Measurements from ENCODE around the gene ALG14.

DNA sequence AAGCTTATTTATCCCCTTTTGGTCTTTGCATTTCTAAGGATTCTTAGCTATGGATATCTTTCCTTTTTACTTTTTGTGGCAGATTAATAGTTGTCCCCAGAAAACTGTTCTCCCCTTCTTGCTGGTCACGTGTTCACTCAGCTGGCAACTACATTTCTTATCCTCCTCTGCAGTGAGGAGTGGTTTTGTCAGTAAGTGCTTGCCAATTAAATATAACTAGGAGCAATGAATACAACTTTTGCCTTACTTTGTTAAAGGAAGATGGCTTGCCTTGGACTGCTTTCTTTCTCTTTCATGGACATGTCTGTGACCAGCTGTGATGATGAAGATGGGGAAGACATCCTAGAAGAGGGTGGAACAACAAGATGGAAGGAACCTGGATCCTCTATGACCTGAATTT is 15.6 kb upstream of the ALG14 start:
- TF ChIP-seq POLR2A (IDR thresholded peaks at IDR 0.05; ENCODE audit: low read depth, low read length) (no peak), TAF1 (IDR thresholded peaks at IDR 0.05; ENCODE audit: borderline replicate concordance, low read depth, low read length) (no peak), POLR2AphosphoS5 (IDR thresholded peaks at IDR 0.05; ENCODE audit: low read depth, low read length) (no peak)
